RWPE2 (cell line): ENCODE results near the gene ATP10A.

Experiments used
- ATAC-seq: fragments of 200-7000 bp; cut with Tn5 transposase; 3 replicates; pipeline ENCODE4 v1.9.1; 2021; ENCODE audit warnings: low read depth
- DNase-seq: peaks from one replicate; pipeline ENCODE4 v3.0.0-alpha.2; 2020; ENCODE audit warnings: low spot score
- H3K27ac ChIP-seq: fragments of 450-650 bp; 2 replicates; pipeline ENCODE4 v1.5.1; 2017; ENCODE audit warnings: mild to moderate bottlenecking; ENCODE audit not compliant: poor library complexity, severe bottlenecking
- H3K27me3 ChIP-seq: fragments of 250-450 bp; sonication (Bioruptor Pico); 2 replicates; pipeline ENCODE4 v1.5.1; 2021; ENCODE audit warnings: mild to moderate bottlenecking, moderate library complexity; ENCODE audit not compliant: insufficient read depth, poor library complexity, severe bottlenecking
- H3K36me3 ChIP-seq: fragments of 250-450 bp; sonication (Bioruptor Pico); 2 replicates; pipeline ENCODE4 v1.5.1; 2020; ENCODE audit warnings: low read depth, mild to moderate bottlenecking, moderate library complexity
- H3K4me1 ChIP-seq: fragments of 250-450 bp; sonication (Bioruptor Pico); 2 replicates; pipeline ENCODE4 v1.5.1; 2021; ENCODE audit warnings: mild to moderate bottlenecking, moderate library complexity; ENCODE audit not compliant: insufficient read depth, poor library complexity, severe bottlenecking
- H3K4me3 ChIP-seq: fragments of 250-450 bp; sonication (Bioruptor Pico); 2 replicates; pipeline ENCODE4 v1.5.1; 2021; ENCODE audit warnings: mild to moderate bottlenecking, moderate library complexity; ENCODE audit not compliant: severe bottlenecking
- H3K9me3 ChIP-seq: fragments of 250-450 bp; sonication (Bioruptor Pico); 2 replicates; pipeline ENCODE4 v1.5.1; 2021; ENCODE audit warnings: mild to moderate bottlenecking, moderate library complexity; ENCODE audit not compliant: severe bottlenecking
- TF ChIP-seq, protein P1 (sequence below): fragments of 450-650 bp; IDR thresholded peaks from one replicate; pipeline ENCODE4 v1.5.1; 2017; ENCODE audit warnings: mild to moderate bottlenecking, moderate library complexity; ENCODE audit not compliant: poor library complexity, severe bottlenecking

Gene ATP10A

DNA sequence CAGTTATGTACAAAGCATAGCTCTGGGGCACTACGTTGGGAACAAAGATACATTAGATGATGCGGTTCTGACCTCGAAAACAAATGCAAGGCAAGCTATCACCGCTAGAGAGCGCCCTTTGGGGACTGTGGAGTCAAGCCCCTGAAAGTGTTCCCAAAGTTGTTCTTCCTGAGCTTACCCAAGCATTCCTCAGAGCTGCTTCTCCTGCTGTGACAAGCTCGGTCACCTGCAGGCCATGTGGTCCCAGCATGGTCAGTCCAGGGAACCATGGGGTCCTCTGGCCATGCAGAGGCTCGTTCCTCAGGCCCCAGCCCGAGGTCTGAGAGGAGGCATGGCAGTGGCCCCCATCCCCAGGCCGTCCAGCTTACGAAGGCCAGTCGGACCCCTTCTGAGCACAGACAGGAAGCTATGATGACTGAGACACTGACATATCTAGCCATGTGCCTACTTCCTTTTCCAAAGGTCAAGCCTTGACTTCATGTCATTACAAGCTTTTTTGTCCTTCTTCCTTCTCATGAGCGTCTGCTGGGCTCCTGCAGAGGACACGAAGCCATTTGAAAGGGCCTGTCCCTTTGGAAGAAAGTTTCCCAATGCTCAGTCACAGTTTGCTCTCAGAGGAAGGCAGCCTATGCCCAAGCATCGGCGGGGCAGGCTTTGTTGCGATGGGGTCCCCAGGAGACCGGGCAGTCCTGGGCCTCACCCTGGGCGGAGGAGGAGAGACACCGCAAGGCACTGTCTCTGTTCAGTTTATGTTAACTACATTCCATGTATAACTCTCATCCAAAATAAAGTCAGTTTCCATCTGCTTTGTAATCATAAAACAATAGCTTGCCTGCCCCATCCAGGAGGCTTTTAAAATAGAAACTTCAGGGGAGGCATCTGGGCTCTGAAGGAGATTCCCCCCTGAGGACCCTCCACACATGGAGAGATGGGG lies 79.3 kb downstream of the ATP10A start:
- DNase-seq, result no peak
- H3K27me3 ChIP-seq, result no peaks in the 10 kb centered on the region
- no peaks in the 10 kb centered on the region for H3K9me3 ChIP-seq
- H3K4me1 ChIP-seq, result no peaks in the 10 kb centered on the region
- ATAC-seq, result no peak
- H3K36me3 ChIP-seq, result no peaks in the 10 kb centered on the region
- H3K4me3 ChIP-seq, result no peak overlapping the region
- no peak overlapping the region for H3K27ac ChIP-seq
- TF ChIP-seq, protein P1, sequence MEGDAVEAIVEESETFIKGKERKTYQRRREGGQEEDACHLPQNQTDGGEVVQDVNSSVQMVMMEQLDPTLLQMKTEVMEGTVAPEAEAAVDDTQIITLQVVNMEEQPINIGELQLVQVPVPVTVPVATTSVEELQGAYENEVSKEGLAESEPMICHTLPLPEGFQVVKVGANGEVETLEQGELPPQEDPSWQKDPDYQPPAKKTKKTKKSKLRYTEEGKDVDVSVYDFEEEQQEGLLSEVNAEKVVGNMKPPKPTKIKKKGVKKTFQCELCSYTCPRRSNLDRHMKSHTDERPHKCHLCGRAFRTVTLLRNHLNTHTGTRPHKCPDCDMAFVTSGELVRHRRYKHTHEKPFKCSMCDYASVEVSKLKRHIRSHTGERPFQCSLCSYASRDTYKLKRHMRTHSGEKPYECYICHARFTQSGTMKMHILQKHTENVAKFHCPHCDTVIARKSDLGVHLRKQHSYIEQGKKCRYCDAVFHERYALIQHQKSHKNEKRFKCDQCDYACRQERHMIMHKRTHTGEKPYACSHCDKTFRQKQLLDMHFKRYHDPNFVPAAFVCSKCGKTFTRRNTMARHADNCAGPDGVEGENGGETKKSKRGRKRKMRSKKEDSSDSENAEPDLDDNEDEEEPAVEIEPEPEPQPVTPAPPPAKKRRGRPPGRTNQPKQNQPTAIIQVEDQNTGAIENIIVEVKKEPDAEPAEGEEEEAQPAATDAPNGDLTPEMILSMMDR, result peak; percentile 61

DNA sequence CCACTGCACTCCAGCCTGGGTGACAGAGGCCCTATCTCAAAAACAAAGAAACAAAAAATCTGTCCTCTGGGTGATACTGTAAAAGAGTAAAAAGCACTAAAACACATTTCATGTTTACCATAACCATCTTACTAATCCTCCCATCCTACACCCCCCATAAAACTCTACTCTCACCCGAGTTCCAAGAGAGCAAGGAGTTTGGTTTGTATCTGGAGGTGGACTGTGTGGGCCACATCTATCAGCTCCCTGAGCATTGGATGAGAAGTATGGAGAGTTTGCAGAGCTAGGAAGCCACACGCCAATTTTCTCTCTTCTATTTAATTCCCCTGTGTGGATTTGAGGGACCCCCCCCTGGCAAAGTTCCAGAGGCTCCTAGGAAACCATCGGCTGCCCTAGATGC lies 80.0 kb downstream of the ATP10A start:
- no peak overlapping the region for H3K4me3 ChIP-seq
- H3K9me3 ChIP-seq, result no peaks in the 10 kb centered on the region
- H3K4me1 ChIP-seq, result no peaks in the 10 kb centered on the region
- DNase-seq (no peak), ATAC-seq (no peak)
- no peaks in the 10 kb centered on the region for H3K27me3 ChIP-seq
- TF ChIP-seq, protein P1, result no peak
- no peak overlapping the region for H3K27ac ChIP-seq
- H3K36me3 ChIP-seq, result no peaks in the 10 kb centered on the region

DNA sequence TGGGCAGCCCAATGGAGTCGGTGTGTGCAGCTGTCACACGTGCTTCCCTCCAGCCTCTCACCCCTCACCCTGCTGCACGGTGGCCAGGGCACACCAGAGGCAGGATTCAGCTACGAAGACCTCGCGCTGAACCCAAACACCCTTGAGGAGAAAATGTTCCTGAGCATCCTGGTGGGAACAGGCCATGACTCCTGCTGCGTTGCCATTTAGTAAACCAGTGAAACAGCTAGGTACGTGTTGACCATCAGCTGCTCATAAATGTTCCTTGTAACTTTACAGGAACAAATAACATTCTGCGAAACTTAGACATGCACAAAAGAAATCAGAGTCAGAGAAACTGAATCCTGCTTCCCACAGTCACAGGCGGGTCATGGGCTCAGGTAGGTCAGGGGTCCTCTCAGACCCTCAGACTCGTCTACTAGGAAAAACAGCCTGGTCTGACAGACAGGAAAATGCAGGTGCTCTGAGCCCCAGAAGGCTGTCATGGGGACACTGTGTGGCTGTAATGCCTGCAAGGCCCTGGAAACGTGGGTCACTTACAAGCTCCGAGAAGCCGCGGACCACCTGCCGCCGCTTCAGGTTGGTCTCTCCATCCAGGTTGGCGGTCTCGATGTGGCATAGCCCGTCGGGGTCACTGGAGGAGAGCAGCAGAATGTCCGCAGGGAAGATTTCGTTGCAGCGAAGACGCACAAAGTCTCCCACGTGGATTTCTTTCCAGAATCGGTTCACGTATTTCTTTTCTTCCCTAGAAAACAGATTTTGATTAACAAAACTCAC lies 82.5 kb downstream of the ATP10A start:
- Histone ChIP-seq H3K4me3 (no peak overlapping the region), H3K4me1 (peaks cover 2% of the 10 kb centered on the region), H3K9me3 (no peaks in the 10 kb centered on the region), H3K27ac (no peak overlapping the region), H3K27me3 (no peaks in the 10 kb centered on the region), H3K36me3 (no peaks in the 10 kb centered on the region)
- ATAC-seq (no peak), DNase-seq (peak; percentile 66)
- TF ChIP-seq, protein P1, result no peak

DNA sequence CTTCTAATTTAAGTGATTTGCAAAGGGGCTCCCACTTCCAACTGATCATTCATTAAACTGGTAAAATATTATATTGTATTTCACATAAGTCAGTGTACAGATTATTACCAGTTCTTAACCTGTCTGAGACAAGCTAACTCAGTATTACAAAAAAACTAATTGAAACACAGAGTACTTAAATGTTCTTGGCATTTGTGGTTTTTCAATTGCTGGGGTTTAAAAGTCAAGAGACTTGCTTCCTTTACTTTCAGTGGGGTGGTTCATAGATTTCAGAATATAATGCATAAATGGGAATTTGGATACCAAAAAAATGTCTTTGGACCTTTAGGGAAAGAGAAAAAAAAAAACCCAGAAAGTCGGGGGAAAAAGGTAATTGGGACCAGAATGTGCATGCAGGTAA lies 85.0 kb downstream of the ATP10A start:
- no peaks in the 10 kb centered on the region for H3K27me3 ChIP-seq
- H3K4me1 ChIP-seq, result peaks cover 11% of the 10 kb centered on the region
- H3K36me3 ChIP-seq, result no peaks in the 10 kb centered on the region
- H3K9me3 ChIP-seq, result no peaks in the 10 kb centered on the region
- no peak overlapping the region for H3K4me3 ChIP-seq
- TF ChIP-seq, protein P1, result no peak
- no peak for ATAC-seq
- no peak for DNase-seq
- H3K27ac ChIP-seq, result no peak overlapping the region
